Transverse colon (tissue), 4 donors: Measurements from ENCODE around the gene WIPF2.

Experiments
- CTCF ChIP-seq, 5 experiments: fragments of 200-600 bp in 3 of 5; fragments of 450-650 bp in 2 of 5; sonication (generic) in 3 of 5; IDR thresholded peaks; 1 replicate in 2 of 5; 2 replicates in 3 of 5; pipeline ENCODE4 v1.5.1; 2016 to 2017; ENCODE audit warnings: antibody characterized with exemption in 5 of 5, inconsistent platforms in 3 of 5, mild to moderate bottlenecking in 2 of 5, moderate library complexity in 1 of 5
- EP300 ChIP-seq: sonication (generic); formaldehyde crosslinking; IDR thresholded peaks from one replicate; pipeline ENCODE4 v1.6.1; 2017; ENCODE audit warnings: antibody characterized with exemption, low read depth
- POLR2A ChIP-seq: fragments of 450-650 bp; IDR thresholded peaks from one replicate; pipeline ENCODE4 v1.6.1; 2016; ENCODE audit warnings: antibody characterized with exemption, mild to moderate bottlenecking, moderate library complexity
- POLR2AphosphoS5 ChIP-seq, 3 donors: sonication (generic); formaldehyde crosslinking; IDR thresholded peaks; one replicate each; pipeline ENCODE4 v1.6.1; 2016; ENCODE audit warnings: antibody characterized with exemption in 3 of 3

- no peak for TF ChIP-seq POLR2A
- no peak for TF ChIP-seq CTCF (IDR thresholded peaks at IDR 0.05)
- TF ChIP-seq EP300, result no peak
- no peak for TF ChIP-seq POLR2AphosphoS5 (IDR thresholded peaks at IDR 0.05)
Observed at GRCh38 chr17:40230670-40231069, 11.6 kb downstream of the WIPF2 start.
